ENCODE measurements around the gene COL2A1.

COL2A1 gene

DNA sequence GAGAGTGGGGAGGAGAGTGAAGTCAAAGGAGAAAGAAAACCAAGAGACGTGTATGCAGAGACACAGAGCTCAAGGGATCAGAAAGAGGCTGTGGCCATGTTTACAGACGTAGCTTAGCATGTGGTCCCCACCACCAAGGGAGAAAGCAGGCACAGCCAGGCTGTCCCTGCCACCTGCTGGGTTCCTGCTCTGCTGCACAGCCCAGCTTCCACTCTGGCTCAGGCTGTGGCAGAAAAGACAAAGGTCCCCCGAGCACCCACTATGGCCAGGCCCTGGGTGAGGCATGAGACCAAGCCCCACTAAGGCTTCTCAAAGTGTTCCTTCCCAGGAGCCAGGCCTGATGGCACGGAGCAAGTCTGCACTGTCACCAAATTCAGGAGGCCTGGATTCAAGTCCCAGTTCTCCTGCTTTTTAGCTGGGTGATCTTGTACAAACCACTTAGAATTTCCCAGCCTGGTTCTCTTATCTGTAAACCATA, 25.9 kb upstream of the COL2A1 start:
- no peak for DNase-seq

DNA sequence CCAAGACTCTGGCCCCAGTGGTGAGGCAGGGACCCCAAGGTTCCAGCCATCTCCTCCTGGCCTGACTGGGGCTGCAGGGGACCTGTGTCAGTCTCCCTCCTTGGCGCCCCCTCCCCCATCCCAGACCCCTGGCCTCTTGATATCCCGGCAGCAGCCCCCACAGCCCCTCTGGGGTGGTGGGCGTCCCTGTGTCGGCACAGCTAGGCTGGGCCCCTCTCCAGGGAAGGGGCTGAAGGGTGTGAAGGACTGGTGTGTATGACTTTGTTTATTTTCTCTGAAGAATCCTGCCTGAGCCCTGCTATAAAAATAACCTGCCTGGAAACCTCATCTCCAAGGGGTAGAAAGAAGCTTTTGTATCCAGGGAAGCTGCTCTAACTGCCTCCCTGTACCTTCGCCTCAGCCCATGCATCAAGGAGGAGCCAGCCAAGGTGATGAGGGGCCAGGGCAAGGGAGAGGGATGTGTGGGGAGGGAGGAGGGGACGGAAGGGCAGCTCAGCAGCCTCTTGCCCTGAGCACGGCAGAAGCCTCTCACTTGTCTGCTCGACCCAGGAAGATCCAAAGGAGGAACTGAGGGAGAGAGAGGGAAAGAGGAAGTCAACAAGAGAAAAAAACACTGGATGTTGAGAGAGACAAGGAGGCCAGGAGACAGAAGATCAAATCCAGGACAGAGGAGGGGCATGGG, 25.4 kb upstream of the COL2A1 start:
- DNase-seq: peak in 1 of 2 donors; percentile 27

- DNase-seq: no peak
These were observed 24.5 kb upstream of the COL2A1 start for GRCh38 chr12:48028541-48029431.

DNA sequence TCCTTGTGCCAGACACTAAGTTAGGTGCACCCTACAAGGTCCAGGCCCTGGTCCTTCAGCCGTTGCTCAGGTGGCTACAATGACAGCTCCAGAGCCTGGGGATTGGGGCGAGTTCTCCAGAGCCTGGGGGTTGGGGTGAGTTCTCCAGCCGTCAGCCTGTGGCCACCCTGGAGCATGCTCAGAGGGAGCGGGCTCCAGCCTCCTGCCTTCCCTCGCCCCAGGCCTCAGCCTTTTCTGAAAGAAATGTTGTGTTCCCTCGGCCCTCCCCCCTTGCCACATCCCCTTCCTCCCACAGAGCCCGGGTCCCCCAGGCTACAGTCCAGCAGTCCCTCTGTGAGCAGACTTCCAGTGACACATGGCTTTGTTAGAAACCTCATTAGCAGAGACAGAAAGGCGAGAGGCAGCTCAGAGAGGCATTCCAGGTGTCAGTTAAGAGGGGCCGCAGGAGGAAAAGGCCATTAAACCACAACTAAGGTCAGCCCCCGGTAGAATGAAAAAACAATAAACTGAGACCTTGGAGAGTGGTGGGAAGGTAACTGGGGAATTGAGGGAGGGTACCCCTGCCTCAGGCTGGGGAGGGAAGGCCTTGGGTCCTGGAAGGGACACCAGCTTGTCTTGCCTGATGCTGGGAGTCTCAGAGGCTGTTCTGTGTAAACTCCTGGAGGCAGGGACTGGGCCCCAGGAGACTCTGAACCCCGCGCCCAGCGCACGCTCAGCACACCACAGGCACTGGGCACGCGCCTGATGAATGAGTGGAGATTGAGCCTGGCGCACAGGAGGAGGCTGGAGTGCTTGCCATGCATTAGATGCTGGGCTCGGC, 23.1 kb upstream of the COL2A1 start:
- no peak for DNase-seq

DNA sequence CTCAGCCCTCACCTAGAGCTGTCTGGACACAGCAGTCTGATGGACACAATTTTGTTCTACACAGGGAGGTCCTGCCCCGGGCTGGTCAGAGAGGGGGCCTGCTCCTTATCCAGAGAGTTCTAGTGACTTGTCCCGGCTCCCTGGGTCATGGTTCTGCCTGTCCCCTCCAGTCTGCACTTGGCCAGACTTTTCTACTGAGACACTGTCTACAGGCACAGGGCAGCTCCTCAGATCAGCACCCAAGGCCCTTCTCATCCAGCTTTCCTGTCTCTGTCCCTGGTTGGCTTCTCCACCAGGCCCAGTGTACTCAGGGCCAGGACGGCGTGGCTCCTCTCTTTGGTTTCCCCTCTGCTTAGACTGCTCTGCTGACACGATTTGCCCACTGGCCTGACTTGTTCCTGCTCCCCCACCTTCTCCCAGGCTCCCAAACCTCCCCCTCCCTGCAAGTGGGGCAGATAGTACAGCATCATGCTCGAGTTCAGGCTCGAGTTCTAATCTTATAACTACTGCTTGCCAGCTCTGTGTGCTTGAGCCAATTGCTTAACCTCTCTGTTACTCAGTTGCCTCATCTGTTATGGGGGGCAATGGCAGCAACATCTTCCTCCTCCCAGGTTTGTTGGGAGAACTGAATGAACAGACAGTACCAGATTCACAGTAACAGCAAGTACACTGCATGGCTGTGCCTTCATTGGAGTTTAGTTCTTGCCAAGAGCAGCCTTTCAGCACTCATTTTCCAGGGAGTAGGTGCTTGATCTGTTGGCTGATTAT, 22.0 kb upstream of the COL2A1 start:
- DNase-seq: no peak

GRCh38 chr12:48025281-48025680, 21.0 kb upstream of the COL2A1 start:
- no peak for DNase-seq

GRCh38 chr12:48024735-48025134, 20.5 kb upstream of the COL2A1 start:
- DNase-seq: no peak

- no peak for DNase-seq
These were observed 19.1 kb upstream of the COL2A1 start for GRCh38 chr12:48023386-48023785.

DNA sequence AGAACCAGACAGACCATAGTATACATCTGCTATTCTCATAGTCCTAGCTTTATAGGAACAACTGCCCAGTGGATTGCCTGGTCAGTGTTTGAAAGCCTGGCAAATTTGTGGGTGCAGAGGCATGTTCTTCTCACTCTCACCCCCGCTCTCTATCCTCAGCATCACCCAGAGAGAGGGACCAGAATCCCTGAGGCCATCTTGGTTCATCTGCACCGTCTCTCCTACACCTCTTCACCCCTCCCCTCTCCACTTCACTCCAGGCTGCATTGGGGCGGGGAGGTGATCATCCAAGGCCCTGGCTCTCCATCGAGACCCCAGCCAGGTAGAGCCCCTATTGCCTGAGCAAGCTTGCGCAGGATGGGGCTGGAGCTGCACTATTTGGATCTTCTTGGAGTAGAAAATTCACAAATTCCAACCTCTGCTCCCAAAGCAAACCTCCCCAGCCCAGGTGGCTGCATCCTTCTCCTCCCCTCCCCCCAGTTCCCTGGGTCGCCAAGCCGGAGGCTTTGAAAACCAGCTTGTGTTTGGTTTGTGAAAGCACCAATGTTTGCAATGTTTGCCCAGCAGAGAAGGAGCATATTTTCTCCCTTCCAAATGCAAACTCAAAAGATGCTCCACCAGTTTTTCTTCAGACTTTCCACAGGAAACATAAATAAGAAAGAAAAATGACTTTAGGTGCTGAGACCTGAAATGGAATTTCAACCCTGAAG, 18.6 kb upstream of the COL2A1 start:
- no peak for DNase-seq

- no peak for DNase-seq
These were observed 17.9 kb upstream of the COL2A1 start for GRCh38 chr12:48022180-48022521.

GRCh38 chr12:48021485-48022179, 17.4 kb upstream of the COL2A1 start:
- no peak for DNase-seq

DNA sequence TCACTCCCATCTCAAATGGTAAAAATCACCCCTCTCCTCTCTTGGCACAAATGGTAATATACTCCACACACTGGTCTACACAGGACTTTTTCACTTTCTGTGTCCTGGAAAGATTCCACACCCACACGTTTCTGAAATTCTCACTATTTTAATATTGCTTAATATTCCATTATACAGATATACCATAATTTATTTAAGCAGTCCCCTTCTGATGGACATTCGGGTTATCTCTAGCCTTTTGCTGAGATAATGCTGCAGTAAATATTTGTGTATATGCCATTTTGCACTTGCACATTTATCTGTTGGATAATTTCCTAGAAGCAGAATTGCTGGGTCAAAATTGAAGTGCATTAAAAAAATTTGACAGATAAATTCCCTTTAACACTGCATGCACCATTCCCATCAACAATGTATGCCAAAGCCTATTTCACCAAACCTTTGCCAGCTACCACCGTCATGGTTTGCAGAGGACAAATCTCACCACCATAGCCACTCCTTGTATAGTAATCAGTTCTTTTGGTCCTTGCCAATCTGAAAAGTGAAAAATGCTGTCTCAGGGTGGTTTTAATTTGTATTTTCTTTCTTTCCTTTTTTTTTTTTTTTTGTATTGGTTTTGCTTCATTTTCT, 15.5 kb upstream of the COL2A1 start:
- DNase-seq: no peak

GRCh38 chr12:48018618-48018995, 14.3 kb upstream of the COL2A1 start:
- no peak for DNase-seq

DNA sequence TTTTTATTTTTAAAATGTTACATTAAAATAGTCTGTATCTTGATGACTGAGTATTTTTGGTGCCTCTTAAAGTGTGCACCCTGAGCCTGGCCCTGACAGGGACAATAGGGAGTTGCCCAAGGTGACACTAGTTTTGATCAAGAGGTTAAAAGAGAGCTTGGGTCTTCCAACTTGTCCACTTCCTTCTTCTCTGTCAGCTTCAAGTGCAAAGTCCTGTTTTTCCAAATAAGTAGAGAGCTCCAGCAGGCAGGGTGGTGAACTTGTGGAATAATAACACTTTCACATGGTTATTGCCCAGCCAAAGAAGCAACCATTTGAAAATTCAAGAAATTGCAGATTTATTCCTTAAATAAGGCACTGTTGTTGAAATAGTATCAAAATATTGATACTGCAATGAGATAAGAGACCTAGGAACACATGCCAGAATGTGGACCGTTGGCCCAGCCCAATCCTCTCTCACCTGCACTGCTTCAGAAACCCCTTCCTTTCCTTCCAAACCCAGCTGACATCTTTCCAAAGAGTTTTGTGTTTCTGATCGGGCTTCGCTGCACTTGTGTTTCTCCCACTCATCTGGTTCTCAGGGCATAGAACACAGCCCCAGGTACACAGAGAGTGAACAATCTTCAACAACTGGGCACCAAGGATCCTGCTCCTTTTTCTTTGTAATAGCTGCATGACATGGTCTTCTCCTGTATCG, 13.8 kb upstream of the COL2A1 start:
- no peak for DNase-seq

DNA sequence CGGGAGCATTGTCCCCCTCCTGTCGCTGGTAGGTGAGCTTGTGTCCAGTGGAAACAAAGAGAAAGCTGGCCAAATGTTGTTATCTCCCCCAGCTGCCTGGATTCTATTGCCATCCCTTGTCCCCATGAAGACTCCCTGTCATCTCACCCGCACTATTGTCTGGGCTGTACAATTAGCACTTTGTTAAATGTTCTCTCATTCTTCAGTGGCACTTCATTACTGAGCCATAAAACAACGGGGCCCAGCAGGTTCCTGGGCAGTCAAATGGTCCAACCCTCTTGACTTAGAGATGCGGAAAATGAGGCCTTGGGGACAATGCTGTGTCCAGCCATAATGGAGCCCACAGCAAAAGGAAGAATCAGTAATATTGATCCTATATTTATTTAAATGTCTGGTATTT, 13.2 kb upstream of the COL2A1 start:
- no peak for DNase-seq

DNA sequence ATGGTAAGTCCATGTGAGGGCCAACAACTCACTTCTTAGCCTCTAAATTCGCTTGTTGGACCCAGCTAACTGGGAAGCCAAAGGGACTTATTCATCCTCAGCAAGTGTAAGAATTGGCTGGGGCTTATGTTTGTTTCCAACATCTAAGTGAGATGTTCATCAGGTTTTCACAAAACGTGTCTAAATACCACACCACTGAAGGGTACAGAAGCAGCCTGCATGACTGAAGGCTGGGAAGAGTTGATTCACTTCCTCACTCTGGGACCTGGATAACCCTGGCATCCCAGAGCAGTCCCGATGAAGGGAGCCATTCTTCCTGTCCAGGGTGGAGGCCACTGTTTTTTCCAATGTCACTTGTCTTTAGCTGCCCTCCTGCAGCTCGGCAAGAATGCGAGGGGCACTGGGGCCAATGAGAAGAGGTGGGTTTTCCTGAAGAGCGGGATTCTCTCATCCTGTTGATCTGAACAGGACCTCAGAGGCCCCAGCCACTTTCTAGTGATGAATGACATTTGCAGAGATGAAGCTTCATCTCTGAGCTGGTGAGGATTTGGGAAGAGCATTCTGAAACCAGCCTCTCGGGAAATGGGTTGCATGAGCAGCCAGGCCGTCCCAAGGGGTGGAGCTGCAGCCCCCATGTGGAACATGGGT, 12.2 kb upstream of the COL2A1 start:
- no peak for DNase-seq

DNA sequence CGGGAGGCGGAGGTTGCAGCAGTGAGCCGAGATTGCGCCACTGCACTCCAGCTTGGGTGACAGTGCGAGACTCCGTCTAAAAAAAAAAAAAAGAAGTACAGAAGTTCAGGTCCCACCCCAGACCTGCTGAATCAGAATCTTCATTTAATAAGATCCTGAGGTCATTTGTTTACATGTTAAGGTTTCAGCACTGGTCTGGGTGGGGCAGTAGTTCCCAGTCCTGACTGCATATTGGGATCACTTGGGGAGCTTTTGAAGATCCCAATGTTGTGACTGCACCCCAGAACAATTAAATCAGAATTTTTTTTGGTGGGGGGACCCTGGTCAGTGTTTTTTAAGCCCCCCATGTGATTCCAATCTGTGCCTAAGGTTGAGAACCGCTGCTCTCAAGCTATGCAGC, 11.7 kb upstream of the COL2A1 start:
- no peak for DNase-seq

DNA sequence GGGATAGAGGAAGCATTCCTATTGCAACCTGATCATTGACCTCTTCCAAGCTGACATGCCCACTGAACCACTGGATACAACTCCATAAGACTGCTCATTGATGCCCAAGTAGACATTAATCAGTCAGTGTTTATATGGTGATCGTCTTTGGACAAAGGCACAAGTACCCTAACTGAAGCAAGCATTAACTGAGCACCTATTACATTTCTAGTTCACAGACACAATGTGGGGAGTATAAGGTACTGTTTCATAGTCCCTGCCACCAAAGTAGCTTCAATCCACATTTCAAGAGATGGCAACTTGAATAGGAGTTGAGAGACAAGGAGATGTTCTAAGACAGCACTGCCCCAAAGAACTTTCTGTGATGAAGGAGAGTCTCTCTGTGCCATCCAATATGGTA, 10.9 kb upstream of the COL2A1 start:
- no peak for DNase-seq

DNA sequence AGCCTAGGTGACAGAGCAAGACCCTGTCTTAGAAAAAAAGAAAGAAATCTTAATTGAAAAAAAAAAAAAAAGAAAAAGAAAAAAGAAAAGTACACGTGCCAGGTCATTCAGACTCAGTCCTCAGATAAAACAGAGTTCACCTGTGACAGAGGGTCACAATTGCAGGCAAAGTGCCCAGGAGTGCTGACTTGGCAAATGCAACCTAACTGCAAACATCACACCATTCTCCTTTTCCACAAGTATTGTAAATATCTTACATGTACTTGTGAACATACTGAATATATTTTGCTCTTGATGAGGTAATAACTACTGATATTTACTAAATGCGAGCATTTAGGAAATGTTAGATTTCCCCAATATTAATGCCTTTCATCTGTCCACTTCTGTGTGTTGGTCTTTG, 9.0 kb upstream of the COL2A1 start:
- DNase-seq: no peak

DNA sequence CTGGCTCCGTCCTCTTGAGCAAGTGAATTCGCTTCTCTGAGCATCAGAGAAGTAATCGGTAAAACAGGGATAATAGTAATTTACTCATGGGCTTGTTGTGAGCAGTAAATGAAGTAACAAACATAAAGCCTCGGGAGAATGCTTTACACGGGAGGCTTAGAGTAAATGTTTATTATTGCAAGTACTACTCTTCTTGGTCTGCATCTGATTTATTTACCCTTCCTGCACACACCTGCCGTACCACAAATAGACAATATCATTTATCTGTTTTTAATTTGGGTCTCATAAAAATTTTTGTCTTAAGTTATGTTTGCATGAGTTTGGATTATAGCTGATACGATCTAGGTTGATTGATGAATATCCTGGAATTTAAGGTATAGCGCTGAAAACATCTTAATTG, 7.8 kb upstream of the COL2A1 start:
- no peak for DNase-seq
